Calu3 (cell line): ENCODE data around the gene RRAS2. TPM values are rescaled to one million over a fixed set of nuclear protein-coding genes. Genes with fewer than 3 reads are reported as not detected.
A peak's percentile ranks its signal among the peaks of the same experiment; 100 is the strongest.

ENCODE experiments used
- BruUV-seq: library from RNA; stranded (reverse); fragments of 400-500 nt; replicated peaks from 2 replicates; lab custom pipeline; 2021; lab: Mats Ljungman, UMichigan
- CTCF ChIA-PET: fragments of 300-600 bp; sonication (Branson Sonifier 250); formaldehyde crosslinking; loops from one replicate; lab custom pipeline; 2022; ENCODE audit warnings: antibody characterized with exemption; lab: Charles Lee
- DNase-seq: peaks from one replicate; pipeline ENCODE4 v3.0.0; 2022
- H3K27ac Mint-ChIP-seq: one replicate; pipeline ENCODE4 v1.8.0; 2022; ENCODE audit warnings: mixed read lengths; ENCODE audit not compliant: unreplicated experiment
- H3K27me3 Mint-ChIP-seq: one replicate; pipeline ENCODE4 v1.8.0; 2022; ENCODE audit warnings: mixed read lengths; ENCODE audit not compliant: unreplicated experiment
- H3K36me3 Mint-ChIP-seq: one replicate; pipeline ENCODE4 v1.8.0; 2022; ENCODE audit warnings: mild to moderate bottlenecking, moderate library complexity, mixed read lengths; ENCODE audit not compliant: insufficient read depth, unreplicated experiment
- H3K4me1 Mint-ChIP-seq: one replicate; pipeline ENCODE4 v1.8.0; 2022; ENCODE audit warnings: mild to moderate bottlenecking, low read depth, mixed read lengths; ENCODE audit not compliant: unreplicated experiment
- H3K4me3 Mint-ChIP-seq: one replicate; pipeline ENCODE4 v1.8.0; 2022; ENCODE audit warnings: mild to moderate bottlenecking, low read depth, moderate library complexity, mixed read lengths; ENCODE audit not compliant: unreplicated experiment
- H3K9me3 Mint-ChIP-seq: one replicate; pipeline ENCODE4 v1.8.0; 2022; ENCODE audit warnings: low read depth, mixed read lengths; ENCODE audit not compliant: unreplicated experiment
- CTCF ChIP-seq: fragments of 200-600 bp; IDR thresholded peaks from one replicate; pipeline ENCODE4 v1.8.0; 2022; ENCODE audit warnings: antibody characterized with exemption; ENCODE audit not compliant: unreplicated experiment
- intact Hi-C: fragments of 100-400 bp; cut with micrococcal nuclease; formaldehyde crosslinking; loops from one replicate; pipeline ENCODE4 v1.10.0; 2022; ENCODE audit not compliant: unreplicated experiment
- total RNA-seq: library from RNA; stranded (reverse); gene quantifications from 2 replicates; pipeline ENCODE4 v1.2.3, GENCODE V29; 2022

RRAS2 gene
- total RNA-seq, 1 experiment from 2014 or later = 42.8 TPM

GRCh38 chr11:14237444-14237961, 121.5 kb downstream of the RRAS2 start:
- Mint-ChIP-seq H3K4me1 (no peaks in the 10 kb centered on the region), H3K27ac (no peak overlapping the region), H3K27me3 (peaks cover 86% of the 10 kb centered on the region), H3K36me3 (no peaks in the 10 kb centered on the region), H3K9me3 (peaks cover under 1% of the 10 kb centered on the region), H3K4me3 (no peak overlapping the region)
- DNase-seq = no peak
- CTCF ChIA-PET = no interaction called here
- TF ChIP-seq CTCF = no peak
- BruUV-seq = no TSS peak
- intact Hi-C loops = no loop called here

GRCh38 chr11:14235701-14236100, 123.3 kb downstream of the RRAS2 start:
- no peak for TF ChIP-seq CTCF
- DNase-seq = no peak
- BruUV-seq = no TSS peak
- H3K9me3 Mint-ChIP-seq = peaks cover 2% of the 10 kb centered on the region
- H3K27ac Mint-ChIP-seq = no peak overlapping the region
- peaks cover 92% of the 10 kb centered on the region for H3K27me3 Mint-ChIP-seq
- CTCF ChIA-PET = no interaction called here
- H3K4me1 Mint-ChIP-seq = no peaks in the 10 kb centered on the region
- intact Hi-C loops = no loop called here
- H3K4me3 Mint-ChIP-seq = no peak overlapping the region
- H3K36me3 Mint-ChIP-seq = no peaks in the 10 kb centered on the region

GRCh38 chr11:14234446-14234845, 124.5 kb downstream of the RRAS2 start:
- H3K4me1 Mint-ChIP-seq = no peaks in the 10 kb centered on the region
- no peak for TF ChIP-seq CTCF
- peaks cover 2% of the 10 kb centered on the region for H3K9me3 Mint-ChIP-seq
- BruUV-seq = no TSS peak
- no peak overlapping the region for H3K27ac Mint-ChIP-seq
- intact Hi-C loops = no loop called here
- H3K4me3 Mint-ChIP-seq = no peak overlapping the region
- no peak for DNase-seq
- CTCF ChIA-PET = interaction anchor here (1.0 kb wide), 1 partner anchor 32 kb away, joined by 3 read pairs; no protein-coding TSS in a partner anchor
- no peaks in the 10 kb centered on the region for H3K36me3 Mint-ChIP-seq
- H3K27me3 Mint-ChIP-seq = peaks cover 97% of the 10 kb centered on the region

- intact Hi-C loops = no loop called here
- peak; percentile 19 for DNase-seq
- H3K4me1 Mint-ChIP-seq = no peaks in the 10 kb centered on the region
Measured at GRCh38 chr11:14232652-14233051, 126.3 kb downstream of the RRAS2 start.

More at GRCh38 chr11:14232652-14233051, 126.3 kb downstream of the RRAS2 start:
- peaks cover 97% of the 10 kb centered on the region for H3K27me3 Mint-ChIP-seq
- peak; percentile 53 for TF ChIP-seq CTCF
- H3K4me3 Mint-ChIP-seq = no peak overlapping the region
- no peak overlapping the region for H3K27ac Mint-ChIP-seq
- BruUV-seq = no TSS peak
- no peaks in the 10 kb centered on the region for H3K36me3 Mint-ChIP-seq
- peaks cover 2% of the 10 kb centered on the region for H3K9me3 Mint-ChIP-seq
- CTCF ChIA-PET = no interaction called here
